GM21526 (cell line): Measurements from ENCODE around the gene ZNF620.
"Not testable (repeated sequence)": the region's sequence is repeated elsewhere in the genome, so short reads cannot be mapped to it uniquely, and the experiment has no call there.

Source experiments
- ATAC-seq: cut with Tn5 transposase; IDR thresholded peaks from one replicate; pipeline ENCODE4 v1.9.1; 2021; ENCODE audit warnings: moderate library complexity; ENCODE audit not compliant: unreplicated experiment, low FRiP score

ZNF620 gene

GRCh38 chr3:40499952-40500351, 5.9 kb upstream of the ZNF620 start:
- no peak for ATAC-seq

- ATAC-seq = no peak
These were observed 3.8 kb upstream of the ZNF620 start for GRCh38 chr3:40502034-40502433.

- no peak for ATAC-seq
These were observed 1.0 kb upstream of the ZNF620 start for GRCh38 chr3:40504636-40505430.

- no peak for ATAC-seq
These were observed 5.3 kb downstream of the ZNF620 start for GRCh38 chr3:40511031-40511718.

- ATAC-seq = no peak
These were observed 10.4 kb downstream of the ZNF620 start for GRCh38 chr3:40516201-40516600.

- no peak for ATAC-seq
These were observed 12.2 kb downstream of the ZNF620 start for GRCh38 chr3:40518067-40518466.

GRCh38 chr3:40518848-40519247, 13.0 kb downstream of the ZNF620 start:
- ATAC-seq = no peak

GRCh38 chr3:40521254-40521653, 15.4 kb downstream of the ZNF620 start:
- no peak for ATAC-seq

- ATAC-seq = no peak
These were observed 17.9 kb downstream of the ZNF620 start for GRCh38 chr3:40523781-40524180.

GRCh38 chr3:40524222-40524567, 18.4 kb downstream of the ZNF620 start:
- ATAC-seq = peak; percentile 9

- peak; percentile 99 for ATAC-seq
These were observed 18.9 kb downstream of the ZNF620 start, which contains the start of gene ZNF621 for GRCh38 chr3:40524568-40525285. TSS of gene ZNF621 (plus strand) at chr3:40524960. CDS start at chr3:40525841, 881 bp downstream.

- no peak for ATAC-seq
These were observed 22.6 kb downstream of the ZNF620 start for GRCh38 chr3:40528426-40528825.

GRCh38 chr3:40532252-40532651, 26.4 kb downstream of the ZNF620 start:
- no peak for ATAC-seq

GRCh38 chr3:40534283-40534682, 28.4 kb downstream of the ZNF620 start:
- ATAC-seq = no peak

GRCh38 chr3:40546816-40547215, 41.0 kb downstream of the ZNF620 start:
- ATAC-seq = no peak

GRCh38 chr3:40550167-40550566, 44.3 kb downstream of the ZNF620 start:
- no peak for ATAC-seq

GRCh38 chr3:40557575-40558161, 51.8 kb downstream of the ZNF620 start:
- ATAC-seq = no peak

- not testable (repeated sequence) for ATAC-seq
These were observed 56.6 kb downstream of the ZNF620 start for GRCh38 chr3:40562482-40562881.

- not testable (repeated sequence) for ATAC-seq
These were observed 59.8 kb downstream of the ZNF620 start for GRCh38 chr3:40565629-40566028.

GRCh38 chr3:40566694-40567093, 60.9 kb downstream of the ZNF620 start:
- no peak for ATAC-seq
